Activated T-helper 17 cell treated with anti-CD3 and anti-CD28 coated beads, Interleukin-2, amount 50 U/mL, for 72 hours (primary cell): ENCODE measurements around the gene PKP3. TPM values are rescaled to one million over a fixed set of nuclear protein-coding genes. Genes with fewer than 3 reads are reported as not detected.
"Not testable (repeated sequence)": the region's sequence is repeated elsewhere in the genome, so short reads cannot be mapped to it uniquely, and the experiment has no call there.

Source experiments
- ATAC-seq: fragments of 150-1000 bp; cut with Tn5 transposase; replicated peaks from 2 replicates; pipeline ENCODE4 v1.10.0; 2021; ENCODE audit warnings: mild to moderate bottlenecking, moderate library complexity
- H3K27ac Mint-ChIP-seq: one replicate; pipeline ENCODE4 v1.8.0; 2022; ENCODE audit warnings: mixed read lengths
- H3K27me3 Mint-ChIP-seq: one replicate; pipeline ENCODE4 v1.8.0; 2022; ENCODE audit warnings: mixed read lengths
- H3K36me3 Mint-ChIP-seq: one replicate; pipeline ENCODE4 v1.8.0; 2022; ENCODE audit warnings: low read depth, mild to moderate bottlenecking, mixed read lengths
- H3K4me1 Mint-ChIP-seq: one replicate; pipeline ENCODE4 v1.8.0; 2022; ENCODE audit warnings: mixed read lengths
- H3K4me3 Mint-ChIP-seq: one replicate; pipeline ENCODE4 v1.8.0; 2022; ENCODE audit warnings: mild to moderate bottlenecking, mixed read lengths
- H3K9me3 Mint-ChIP-seq: one replicate; pipeline ENCODE4 v1.8.0; 2022; ENCODE audit warnings: mixed read lengths
- total RNA-seq, 2 donors: library from RNA; stranded (reverse); gene quantifications; one replicate each; pipeline ENCODE4 v1.2.3, GENCODE V29; 2022

Gene PKP3
- total RNA-seq, 2 donors from 2014 or later, result not detected

DNA sequence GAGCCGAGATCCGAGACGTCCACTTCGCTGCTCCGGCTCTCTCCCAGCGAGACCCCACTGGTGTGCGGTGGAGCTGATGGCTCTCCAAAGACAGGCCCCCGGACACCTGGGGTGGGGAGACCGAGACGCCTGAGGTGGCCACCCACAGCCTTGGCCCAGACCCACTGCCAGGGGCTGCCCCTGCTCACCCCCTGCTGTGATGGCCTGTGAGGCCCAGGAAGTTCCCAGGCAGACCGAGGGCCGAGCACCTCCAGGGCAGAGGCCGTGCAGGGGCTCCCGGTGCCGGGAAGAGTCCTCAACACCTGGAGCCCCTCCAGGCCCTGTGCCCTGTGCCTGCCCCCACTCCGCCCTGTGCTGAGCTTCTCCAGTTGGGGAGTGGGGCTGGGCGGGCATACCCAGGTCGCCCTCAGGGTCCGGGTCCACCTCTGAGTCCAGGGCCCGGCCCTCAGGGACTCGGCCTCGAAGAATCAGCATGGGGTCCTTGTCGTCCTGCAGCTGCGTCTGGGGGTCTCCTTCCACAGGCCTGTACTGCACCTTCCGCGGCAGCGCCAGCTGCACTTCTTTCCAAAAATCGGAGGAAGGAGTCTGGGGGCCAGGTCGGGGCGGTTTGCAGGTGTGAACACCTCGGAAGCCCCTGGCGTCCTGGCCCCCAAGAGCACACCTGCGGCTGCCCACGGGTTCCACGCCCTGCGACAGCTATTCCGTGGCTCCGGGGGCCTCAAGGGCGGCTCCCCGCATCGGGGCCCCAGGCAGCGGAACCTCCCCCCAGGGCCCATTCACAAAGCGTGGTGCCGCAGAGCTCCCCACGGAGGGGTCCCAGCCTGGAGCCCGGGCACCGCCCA lies 12.2 kb downstream of the PKP3 start:
- Mint-ChIP-seq H3K4me3 (peak overlapping the region; percentile 30), H3K27me3 (no peaks in the 10 kb centered on the region), H3K4me1 (no peaks in the 10 kb centered on the region), H3K27ac (no peak overlapping the region), H3K36me3 (no peaks in the 10 kb centered on the region), H3K9me3 (no peaks in the 10 kb centered on the region)
- ATAC-seq, result no peak

DNA sequence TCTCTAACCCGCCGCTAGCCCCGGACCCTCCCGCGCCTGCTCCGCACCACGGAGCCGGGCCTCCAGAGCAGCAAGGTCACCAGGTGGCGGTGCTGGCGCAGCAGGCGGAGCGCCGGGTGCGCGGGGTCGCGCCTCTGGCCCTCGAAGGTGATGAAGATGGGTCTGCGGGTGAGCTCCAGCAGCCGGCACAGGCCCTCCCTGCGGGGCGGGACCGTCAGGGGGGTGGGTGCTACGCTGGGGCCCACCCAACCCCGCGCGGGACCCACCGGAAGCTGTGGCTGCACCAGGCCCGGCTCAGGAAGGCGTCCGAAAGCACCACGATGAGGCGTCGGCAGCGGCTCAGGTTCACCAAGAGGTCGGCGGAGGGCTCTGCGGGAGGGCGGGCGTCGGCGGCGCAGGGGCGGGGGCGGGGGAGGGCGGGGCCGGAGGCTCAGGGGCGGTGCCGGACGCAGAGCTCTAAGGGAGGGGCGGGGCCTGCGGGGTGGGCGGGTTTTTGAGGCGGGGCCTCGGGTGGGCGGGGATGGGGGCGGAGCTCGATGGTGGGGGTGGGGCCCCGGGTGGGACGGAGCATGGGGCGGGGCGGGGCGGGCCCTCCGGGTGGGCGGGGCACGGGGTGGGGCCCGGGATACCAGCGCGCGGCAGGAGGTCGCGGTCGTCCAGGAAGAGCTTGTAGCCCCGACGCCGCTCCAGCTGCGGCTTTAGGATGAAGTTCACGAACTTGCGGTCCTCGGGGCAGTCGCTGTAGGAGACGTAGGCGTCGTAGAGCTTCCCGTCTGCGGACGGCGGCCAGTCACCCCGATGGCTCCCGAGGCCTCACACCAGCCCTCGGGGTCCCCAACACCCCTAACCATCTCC lies 13.0 kb downstream of the PKP3 start:
- Mint-ChIP-seq H3K4me3 (peak overlapping the region; percentile 41), H3K36me3 (no peaks in the 10 kb centered on the region), H3K27ac (no peak overlapping the region), H3K27me3 (no peaks in the 10 kb centered on the region), H3K9me3 (no peaks in the 10 kb centered on the region), H3K4me1 (no peaks in the 10 kb centered on the region)
- peak; percentile 86 for ATAC-seq

DNA sequence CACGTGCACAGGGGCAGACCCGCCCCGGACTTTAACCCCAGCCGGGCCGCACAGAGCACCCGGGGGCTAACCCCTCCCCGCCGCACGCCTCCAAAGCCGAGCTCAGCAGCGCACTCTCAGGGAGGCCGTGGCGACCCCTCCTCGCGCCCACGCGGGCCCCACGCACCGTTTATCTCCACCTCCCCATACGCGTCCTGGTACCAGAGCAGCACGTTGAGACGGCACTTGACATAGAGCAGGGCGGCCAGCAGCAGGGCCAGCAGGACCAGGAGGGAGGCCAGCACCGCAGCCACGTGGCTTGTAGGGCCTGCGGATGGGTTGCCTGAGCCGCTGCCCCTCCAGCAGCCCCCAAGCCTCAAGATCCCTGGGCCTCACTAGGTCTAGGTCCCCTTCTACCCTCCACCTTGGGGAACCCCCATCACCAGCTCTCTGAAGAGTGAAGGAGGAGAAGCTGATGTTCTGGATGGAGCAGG lies 13.7 kb downstream of the PKP3 start:
- H3K27ac Mint-ChIP-seq, result no peak overlapping the region
- no peaks in the 10 kb centered on the region for H3K36me3 Mint-ChIP-seq
- no peaks in the 10 kb centered on the region for H3K4me1 Mint-ChIP-seq
- H3K4me3 Mint-ChIP-seq, result peak overlapping the region; percentile 41
- H3K9me3 Mint-ChIP-seq, result no peaks in the 10 kb centered on the region
- no peaks in the 10 kb centered on the region for H3K27me3 Mint-ChIP-seq
- ATAC-seq, result no peak

DNA sequence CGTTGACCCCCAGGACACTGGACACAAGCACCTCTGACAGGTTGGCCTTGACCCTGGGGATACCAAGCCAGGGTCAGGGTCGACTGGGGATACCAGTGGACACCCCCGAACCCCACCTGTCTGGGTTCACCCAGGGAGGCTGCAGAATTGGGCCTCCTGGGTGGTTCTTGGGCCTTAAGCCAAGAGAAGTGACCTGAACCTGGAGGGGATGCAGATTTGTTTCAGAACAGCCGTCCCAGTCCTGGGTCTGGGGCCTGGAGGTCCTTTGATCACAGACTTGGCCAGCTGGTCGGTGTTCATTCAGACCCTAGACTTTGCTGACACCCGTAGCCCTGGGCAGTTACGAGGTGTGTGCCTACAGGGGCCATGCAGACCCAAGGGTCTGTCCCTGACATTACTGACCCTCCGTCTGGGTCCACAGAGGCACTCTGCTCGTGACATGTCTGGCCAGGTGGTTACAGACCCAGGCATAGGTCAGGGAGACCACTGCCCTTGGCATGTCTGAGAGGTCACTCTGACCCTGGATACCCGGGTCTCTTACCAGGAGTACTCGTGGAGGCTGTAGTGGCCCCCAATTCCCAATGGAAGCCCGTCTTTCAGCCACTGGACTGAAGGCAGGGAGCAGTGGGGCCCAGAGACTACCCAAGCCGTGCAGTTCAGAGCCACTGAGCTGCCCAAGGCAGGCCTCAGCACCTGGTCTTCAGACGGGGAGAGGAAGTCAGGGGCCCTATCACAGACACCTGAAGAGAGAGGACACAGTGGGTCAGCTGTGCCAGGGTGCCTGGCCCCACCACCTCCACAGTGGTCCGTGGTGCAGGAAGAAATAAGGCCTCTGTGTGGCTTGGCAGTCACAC lies 14.4 kb downstream of the PKP3 start:
- Mint-ChIP-seq H3K27me3 (no peaks in the 10 kb centered on the region), H3K4me3 (peak overlapping the region; percentile 41), H3K27ac (no peak overlapping the region), H3K4me1 (peaks cover 3% of the 10 kb centered on the region), H3K36me3 (no peaks in the 10 kb centered on the region), H3K9me3 (no peaks in the 10 kb centered on the region)
- no peak for ATAC-seq

DNA sequence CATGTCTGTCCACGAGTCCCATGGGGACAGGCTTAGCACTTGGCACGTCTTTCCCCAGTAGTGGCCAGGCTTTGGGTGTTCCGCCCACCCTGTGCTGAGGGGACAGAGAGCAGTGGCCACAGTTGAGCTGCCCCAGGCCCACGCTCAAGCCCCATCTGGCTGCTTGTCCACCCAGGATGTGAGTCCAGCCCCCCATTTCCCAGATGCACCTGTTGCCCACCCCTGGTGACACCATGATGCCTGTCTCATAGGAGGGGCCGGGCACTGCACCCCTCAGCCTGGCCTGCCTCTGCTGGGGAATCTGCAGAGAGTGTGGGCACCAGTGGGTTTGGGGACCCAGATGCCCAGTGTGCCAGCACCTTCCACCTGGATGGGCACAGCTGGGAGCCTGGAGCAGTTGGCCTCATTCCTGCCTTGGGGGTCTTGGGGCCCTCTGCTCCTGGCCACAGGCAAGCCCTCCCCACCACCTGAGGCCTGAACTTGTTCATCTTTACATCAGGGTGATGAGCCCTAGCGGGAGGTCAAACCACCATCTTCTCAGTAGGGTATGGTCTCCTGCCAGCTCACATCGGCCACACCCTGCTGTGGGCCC lies 15.1 kb downstream of the PKP3 start:
- Mint-ChIP-seq H3K36me3 (no peaks in the 10 kb centered on the region), H3K9me3 (no peaks in the 10 kb centered on the region), H3K27me3 (no peaks in the 10 kb centered on the region), H3K4me1 (peaks cover 5% of the 10 kb centered on the region), H3K27ac (no peak overlapping the region), H3K4me3 (no peak overlapping the region)
- ATAC-seq, result no peak

DNA sequence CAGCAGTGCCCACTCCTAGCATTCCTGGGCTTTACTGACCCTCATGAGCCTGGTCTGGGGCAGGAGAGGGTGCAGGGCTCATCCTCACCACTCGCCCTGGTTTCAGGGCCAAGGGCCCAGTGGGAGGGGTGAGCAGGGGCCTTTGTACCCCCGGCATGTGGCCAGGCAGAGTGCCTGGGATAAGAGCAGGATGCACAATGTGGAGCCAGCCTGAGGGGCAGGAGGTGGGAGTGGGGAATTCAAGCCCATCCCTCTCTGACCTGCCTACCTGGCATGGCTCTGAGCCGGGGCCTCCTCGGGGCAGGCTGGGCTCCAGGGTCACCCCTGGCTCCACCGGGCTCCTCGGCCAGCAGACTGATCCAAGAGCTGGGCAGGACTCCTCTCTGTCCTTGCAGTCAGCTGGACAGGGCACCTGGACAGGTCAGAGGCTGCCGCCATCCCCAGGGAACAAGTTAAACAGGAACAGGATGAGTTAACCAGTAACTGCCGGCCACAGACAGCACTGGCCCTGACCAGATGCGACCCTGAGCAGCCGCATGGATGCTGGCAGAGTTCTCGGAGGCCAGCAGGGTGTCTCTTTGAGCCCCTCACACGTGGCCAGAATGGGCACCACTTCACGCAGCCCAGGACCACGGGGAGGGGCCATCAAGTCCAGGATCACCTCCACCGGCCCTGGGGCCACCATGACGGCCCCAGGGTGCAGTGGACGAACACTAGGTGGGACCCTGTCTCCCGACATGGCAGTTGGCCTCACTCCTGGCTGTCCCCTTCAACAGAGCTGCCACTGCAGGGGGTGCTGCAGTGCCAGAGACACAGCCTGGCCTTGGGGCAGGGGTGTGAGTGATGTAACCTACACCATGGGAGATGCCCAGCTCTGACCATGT lies 15.8 kb downstream of the PKP3 start:
- ATAC-seq, result no peak
- Mint-ChIP-seq H3K27ac (no peak overlapping the region), H3K4me1 (peaks cover 13% of the 10 kb centered on the region), H3K9me3 (no peaks in the 10 kb centered on the region), H3K36me3 (no peaks in the 10 kb centered on the region), H3K4me3 (no peak overlapping the region), H3K27me3 (no peaks in the 10 kb centered on the region)

DNA sequence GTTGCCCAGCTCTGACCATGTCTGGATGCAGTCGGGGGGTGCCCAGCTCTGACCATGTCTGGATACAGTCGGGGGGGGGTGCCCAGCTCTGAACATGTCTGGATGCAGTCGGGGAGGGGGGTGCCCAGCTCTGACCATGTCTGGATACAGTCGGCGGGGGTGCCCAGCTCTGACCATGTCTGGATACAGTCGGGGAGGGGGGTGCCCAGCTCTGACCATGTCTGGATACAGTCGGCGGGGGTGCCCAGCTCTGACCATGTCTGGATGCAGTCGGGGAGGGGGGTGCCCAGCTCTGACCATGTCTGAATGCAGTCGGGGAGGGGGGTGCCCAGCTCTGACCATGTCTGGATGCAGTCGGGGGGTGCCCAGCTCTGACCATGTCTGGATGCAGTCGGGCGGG lies 16.7 kb downstream of the PKP3 start:
- not testable (repeated sequence) for H3K9me3 Mint-ChIP-seq, H3K4me3 Mint-ChIP-seq, ATAC-seq, H3K36me3 Mint-ChIP-seq, H3K27me3 Mint-ChIP-seq, H3K27ac Mint-ChIP-seq
- peaks cover 14% of the 10 kb centered on the region for H3K4me1 Mint-ChIP-seq

DNA sequence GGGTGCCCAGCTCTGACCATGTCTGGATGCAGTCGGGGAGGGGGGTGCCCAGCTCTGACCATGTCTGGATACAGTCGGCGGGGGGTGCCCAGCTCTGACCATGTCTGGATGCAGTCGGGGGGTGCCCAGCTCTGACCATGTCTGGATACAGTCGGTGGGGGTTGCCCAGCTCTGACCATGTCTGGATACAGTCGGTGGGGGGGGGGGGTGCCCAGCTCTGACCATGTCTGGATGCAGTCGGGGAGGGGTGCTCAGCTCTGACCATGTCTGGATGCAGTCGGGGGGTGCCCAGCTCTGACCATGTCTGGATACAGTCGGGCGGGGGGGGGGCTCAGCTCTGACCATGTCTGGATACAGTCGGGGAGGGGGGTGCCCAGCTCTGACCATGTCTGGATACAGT lies 17.5 kb downstream of the PKP3 start:
- not testable (repeated sequence) for H3K27ac Mint-ChIP-seq, H3K9me3 Mint-ChIP-seq, ATAC-seq, H3K27me3 Mint-ChIP-seq, H3K36me3 Mint-ChIP-seq, H3K4me3 Mint-ChIP-seq
- H3K4me1 Mint-ChIP-seq, result peaks cover 18% of the 10 kb centered on the region

DNA sequence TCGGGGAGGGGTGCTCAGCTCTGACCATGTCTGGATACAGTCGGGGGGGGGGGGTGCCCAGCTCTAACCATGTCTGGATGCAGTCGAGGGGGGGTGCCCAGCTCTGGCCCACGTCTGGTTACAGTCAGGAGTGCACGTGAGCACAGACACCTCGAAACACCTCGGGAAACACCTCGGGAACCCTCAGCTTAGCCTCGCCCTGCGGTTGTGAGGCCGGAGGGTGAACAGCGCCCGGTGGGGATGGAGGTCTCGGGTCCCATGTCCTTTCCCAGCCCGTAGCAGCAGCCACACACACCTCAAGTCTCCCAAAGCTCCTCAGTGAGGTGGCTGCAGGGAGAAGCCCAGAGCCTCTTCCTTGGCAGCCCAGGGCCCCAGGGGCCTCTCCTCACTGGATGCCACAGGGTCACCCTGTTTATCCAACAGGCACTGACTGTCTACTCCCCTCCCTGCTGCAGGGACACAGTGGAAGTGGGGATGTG lies 18.7 kb downstream of the PKP3 start:
- H3K4me3 Mint-ChIP-seq, result peak overlapping the region; percentile 90
- no peaks in the 10 kb centered on the region for H3K36me3 Mint-ChIP-seq
- H3K27me3 Mint-ChIP-seq, result no peaks in the 10 kb centered on the region
- ATAC-seq, result no peak
- H3K9me3 Mint-ChIP-seq, result no peaks in the 10 kb centered on the region
- peaks cover 18% of the 10 kb centered on the region for H3K4me1 Mint-ChIP-seq
- H3K27ac Mint-ChIP-seq, result no peak overlapping the region

DNA sequence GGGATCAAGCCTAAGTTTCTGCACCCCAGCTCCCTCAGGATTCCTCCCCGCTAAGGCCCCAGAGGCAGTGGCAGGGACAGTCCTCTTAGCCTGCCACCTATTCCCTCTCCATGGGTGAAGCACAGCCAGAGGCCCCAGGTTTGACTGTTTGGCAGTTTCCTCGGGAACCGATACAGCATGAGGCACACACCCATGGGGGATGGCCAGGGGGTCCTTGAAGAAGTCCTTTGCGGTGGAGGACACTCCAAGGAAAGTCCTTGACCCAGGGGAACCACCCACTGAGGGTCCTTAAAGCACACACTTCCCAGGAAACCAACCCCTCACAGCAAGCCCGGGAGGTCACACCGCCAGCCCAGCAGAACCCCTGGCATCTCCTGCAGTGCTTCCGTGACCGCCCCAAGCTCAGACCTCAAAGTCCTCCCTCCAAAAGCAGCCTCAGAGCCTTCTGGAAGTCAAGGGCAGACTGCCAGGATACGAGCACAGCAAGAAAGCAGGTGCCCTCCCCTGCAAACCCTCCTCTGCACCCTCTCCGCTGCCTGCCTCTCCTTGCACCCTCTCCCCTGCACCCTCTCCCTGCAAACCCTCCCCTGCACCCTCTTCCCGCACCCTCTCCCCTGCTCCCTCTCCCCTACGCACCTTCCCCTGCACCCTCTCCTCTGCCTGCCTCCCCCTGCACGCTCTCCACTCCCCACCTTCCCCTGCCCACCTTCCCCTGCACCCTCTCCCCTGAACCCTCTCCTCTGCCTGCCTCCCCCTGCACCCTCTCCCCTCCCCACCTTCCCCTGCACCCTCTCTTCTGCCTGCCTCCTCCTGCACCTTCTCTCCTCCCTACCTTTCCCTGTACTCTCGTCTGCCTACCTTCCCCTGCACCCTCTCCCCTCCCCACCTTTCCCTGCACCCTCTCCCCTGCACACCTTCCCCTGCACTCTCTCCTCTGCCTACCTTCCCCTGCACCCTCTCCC lies 19.4 kb downstream of the PKP3 start:
- H3K36me3 Mint-ChIP-seq, result no peaks in the 10 kb centered on the region

DNA sequence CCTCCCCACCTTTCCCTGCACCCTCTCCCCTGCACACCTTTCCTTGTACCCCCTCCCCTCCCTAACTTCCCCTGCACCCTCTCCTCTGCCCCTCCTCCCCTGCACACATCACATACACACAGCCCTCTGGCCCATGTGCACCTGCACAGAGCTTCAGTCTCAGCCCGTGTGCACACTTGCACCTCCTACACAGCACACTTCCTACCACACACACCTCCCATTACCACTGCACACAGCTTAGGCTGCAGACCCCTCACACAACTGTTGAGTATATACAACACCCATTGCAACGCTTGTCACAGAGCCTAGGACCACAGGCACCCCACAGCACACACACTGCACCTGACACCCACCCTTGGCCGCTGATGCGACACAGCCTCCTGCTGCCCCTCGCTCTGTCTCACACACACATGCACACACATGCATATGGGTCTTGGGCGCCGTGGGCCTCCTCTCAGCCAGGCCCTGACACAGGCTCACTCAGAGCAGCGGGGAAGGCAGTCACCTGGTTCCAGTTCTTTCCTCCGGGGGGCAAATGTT lies 20.4 kb downstream of the PKP3 start:
- no peaks in the 10 kb centered on the region for H3K36me3 Mint-ChIP-seq
- peak overlapping the region; percentile 61 for H3K27ac Mint-ChIP-seq
- H3K27me3 Mint-ChIP-seq, result no peaks in the 10 kb centered on the region
- H3K9me3 Mint-ChIP-seq, result no peaks in the 10 kb centered on the region
- H3K4me1 Mint-ChIP-seq, result peaks cover 18% of the 10 kb centered on the region
- H3K4me3 Mint-ChIP-seq, result peak overlapping the region; percentile 90
- peak; percentile 41 for ATAC-seq

More for the DNA sequence above, 19.4 kb downstream of the PKP3 start:
- no peak overlapping the region for H3K27ac Mint-ChIP-seq
- peak overlapping the region; percentile 90 for H3K4me3 Mint-ChIP-seq
- peaks cover 18% of the 10 kb centered on the region for H3K4me1 Mint-ChIP-seq
- H3K9me3 Mint-ChIP-seq, result no peaks in the 10 kb centered on the region
- no peaks in the 10 kb centered on the region for H3K27me3 Mint-ChIP-seq
- no peak for ATAC-seq

DNA sequence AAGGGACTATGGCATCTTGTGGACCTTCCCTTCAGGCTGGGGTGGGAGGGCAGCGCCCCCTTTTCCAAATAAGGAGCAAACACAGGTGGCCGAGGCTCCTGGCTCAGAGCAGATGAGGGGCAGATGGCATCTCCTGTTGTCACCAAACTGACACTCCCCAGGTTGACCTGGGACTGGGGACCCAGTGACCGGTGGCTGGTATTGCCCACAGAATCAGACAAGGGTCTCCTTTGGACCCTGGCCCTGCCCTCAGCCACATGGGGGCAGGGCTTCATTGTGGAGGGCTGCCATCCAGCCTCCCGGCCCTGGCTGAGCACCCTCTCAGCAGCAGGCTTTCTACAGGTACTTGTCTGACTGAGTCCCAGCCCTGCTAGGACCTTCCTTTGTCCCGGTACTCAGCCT lies 21.6 kb downstream of the PKP3 start:
- Mint-ChIP-seq H3K27me3 (no peaks in the 10 kb centered on the region), H3K9me3 (no peaks in the 10 kb centered on the region), H3K4me3 (peak overlapping the region; percentile 90), H3K36me3 (no peaks in the 10 kb centered on the region), H3K4me1 (peaks cover 18% of the 10 kb centered on the region), H3K27ac (peak overlapping the region; percentile 61)
- no peak for ATAC-seq
